ENCODE results near the gene FLCN. TPM values are rescaled to one million over a fixed set of nuclear protein-coding genes. Genes with fewer than 3 reads are reported as not detected.
"Not testable (repeated sequence)": the region's sequence is repeated elsewhere in the genome, so short reads cannot be mapped to it uniquely, and the experiment has no call there.

Gene FLCN
- total and polyA plus RNA-seq, 2 of the 13 experiments (the other 11 are each of a cell fraction or from before 2014, with no cell fraction given), result 16.6 to 24.9 TPM

DNA sequence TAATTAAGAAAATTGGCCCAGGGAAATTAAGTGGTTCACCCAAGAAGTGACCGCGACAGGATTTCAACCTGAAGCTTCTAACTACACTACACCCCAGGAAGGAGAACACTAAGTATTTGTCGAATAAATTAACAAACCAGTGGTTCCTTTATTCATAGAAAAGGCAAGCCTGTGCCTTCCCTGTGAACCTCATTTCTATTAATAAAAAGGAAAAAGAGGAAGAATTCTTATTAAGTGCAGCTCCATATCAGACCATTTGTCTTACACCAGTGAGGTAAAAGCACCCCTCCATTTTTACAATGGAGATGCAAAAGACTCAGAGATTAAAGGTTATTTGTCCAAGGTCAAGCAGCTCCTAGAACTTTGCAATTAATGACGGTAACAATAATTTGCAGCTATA lies 42.3 kb upstream of the FLCN start (continued):
- TF ChIP-seq ZFP36 (IDR thresholded peaks at IDR 0.05; ENCODE audit: borderline replicate concordance, low read depth, low read length, partially characterized antibody) (no peak), TCF7L2 (IDR thresholded peaks at IDR 0.05; ENCODE audit: low read depth, low read length) (no peak), ZSCAN25 (CRISPR knock-in tag; IDR thresholded peaks at IDR 0.05) (no peak), SPEN (CRISPR knock-in tag; IDR thresholded peaks at IDR 0.05; ENCODE audit: low read depth) (no peak), ESRRA (CRISPR knock-in tag; IDR thresholded peaks at IDR 0.05; ENCODE audit: low read depth) (no peak), KDM2A (CRISPR knock-in tag; IDR thresholded peaks at IDR 0.05; ENCODE audit: borderline replicate concordance, low read depth) (no peak), ZNF24 (IDR thresholded peaks at IDR 0.05) (no peak), GATAD2A (CRISPR knock-in tag; IDR thresholded peaks at IDR 0.05) (no peak), ZNF282 (IDR thresholded peaks at IDR 0.05; ENCODE audit: partially characterized antibody) (no peak)
- TF ChIP-seq, protein P1, sequence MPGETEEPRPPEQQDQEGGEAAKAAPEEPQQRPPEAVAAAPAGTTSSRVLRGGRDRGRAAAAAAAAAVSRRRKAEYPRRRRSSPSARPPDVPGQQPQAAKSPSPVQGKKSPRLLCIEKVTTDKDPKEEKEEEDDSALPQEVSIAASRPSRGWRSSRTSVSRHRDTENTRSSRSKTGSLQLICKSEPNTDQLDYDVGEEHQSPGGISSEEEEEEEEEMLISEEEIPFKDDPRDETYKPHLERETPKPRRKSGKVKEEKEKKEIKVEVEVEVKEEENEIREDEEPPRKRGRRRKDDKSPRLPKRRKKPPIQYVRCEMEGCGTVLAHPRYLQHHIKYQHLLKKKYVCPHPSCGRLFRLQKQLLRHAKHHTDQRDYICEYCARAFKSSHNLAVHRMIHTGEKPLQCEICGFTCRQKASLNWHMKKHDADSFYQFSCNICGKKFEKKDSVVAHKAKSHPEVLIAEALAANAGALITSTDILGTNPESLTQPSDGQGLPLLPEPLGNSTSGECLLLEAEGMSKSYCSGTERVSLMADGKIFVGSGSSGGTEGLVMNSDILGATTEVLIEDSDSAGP (CRISPR knock-in tag; IDR thresholded peaks at IDR 0.05; ENCODE audit: borderline replicate concordance), result no peak

DNA sequence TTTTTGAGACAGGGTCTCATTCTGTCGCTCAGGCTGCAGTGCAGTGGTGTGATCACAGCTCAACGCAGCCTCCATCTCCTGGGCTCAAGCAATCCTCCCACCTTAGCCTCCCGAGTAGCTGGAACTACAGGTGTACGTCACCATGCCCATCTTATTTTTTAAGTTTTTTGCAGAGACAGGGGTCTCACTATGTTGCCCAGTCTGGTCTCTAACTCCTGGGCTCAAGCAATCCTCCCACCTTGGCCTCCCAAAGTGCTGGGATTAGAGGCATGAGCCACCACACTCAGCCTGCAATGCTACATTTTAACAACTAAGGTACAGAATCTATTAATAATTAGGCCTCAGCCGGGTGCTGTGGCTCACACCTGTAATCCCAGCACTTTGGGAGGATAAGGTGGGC lies 40.5 kb upstream of the FLCN start:
- H3K79me2 ChIP-seq (ENCODE audit: insufficient read depth, low read length), result peaks cover 35% of the 10 kb centered on the region
- H3K9me3 ChIP-seq (ENCODE audit: low read length); H3K4me3 ChIP-seq (replicated peaks in 1 of 3; ENCODE audit: insufficient read depth in 1 of 3, low read depth in 2 of 3, low read length in 3 of 3); POLR2A ChIA-PET; CTCF ChIA-PET (ENCODE audit: low intra/inter-chr PET ratio, low total read pairs); in situ Hi-C loops (cut with HindIII; ENCODE audit: extremely low pct_ligation_motif_present, low pct_unique_long_range_greater_than_20kb); H3K4me2 ChIP-seq (ENCODE audit: low read depth, low read length); FAIRE-seq; ATAC-seq; BruUV-seq (replicated peaks); intact Hi-C loops (cut with micrococcal nuclease; ENCODE audit: unreplicated experiment); DNase-seq (ENCODE audit: low spot score); H2AFZ ChIP-seq (ENCODE audit: low read length); H3K27ac ChIP-seq (ENCODE audit: extremely low read length, insufficient read depth, low read length); H3K27me3 ChIP-seq (ENCODE audit: control insufficient read depth in 1 of 2, insufficient read depth in 2 of 2, low read length in 2 of 2); H3K9ac ChIP-seq (ENCODE audit: insufficient read depth, low read depth, low read length); H4K20me1 ChIP-seq (ENCODE audit: insufficient read depth, low read length): not testable (repeated sequence)
- peaks cover 2 to 26% of the 10 kb centered on the region in 2 experiments; a peak in 4 of 5 replicates for H3K36me3 ChIP-seq (replicated peaks in 1 of 2; ENCODE audit: control insufficient read depth in 1 of 2, insufficient read depth in 2 of 2, low read length in 2 of 2)
- H3K4me1 ChIP-seq (ENCODE audit: insufficient read depth, low read length), result peaks cover 24% of the 10 kb centered on the region
- TF ChIP-seq ZNF121 (CRISPR knock-in tag; IDR thresholded peaks at IDR 0.05), result peak; percentile 34
- WGBS (ENCODE audit: low lambda C conversion rate), result 97% methylated on average over 5 of the region's 5 CpGs
